ENCODE results near the gene TAS1R1. TPM values are rescaled to one million over a fixed set of nuclear protein-coding genes. Genes with fewer than 3 reads are reported as not detected.
A peak's percentile ranks its signal among the peaks of the same experiment; 100 is the strongest.
"Not testable (repeated sequence)": the region's sequence is repeated elsewhere in the genome, so short reads cannot be mapped to it uniquely, and the experiment has no call there.

Gene TAS1R1
- total RNA-seq, 1 donor: not detected

- peak in 1 of 3 donors; percentile 15 for DNase-seq (ENCODE audit: low read depth in 2 of 3, low spot score in 2 of 3)
These were observed 32.3 kb downstream of the TAS1R1 start for GRCh38 chr1:6587261-6588005.

- DNase-seq (ENCODE audit: low read depth in 2 of 3, low spot score in 2 of 3): peak in 1 of 3 donors; percentile 19
These were observed 33.2 kb downstream of the TAS1R1 start for GRCh38 chr1:6588128-6588892.

DNA sequence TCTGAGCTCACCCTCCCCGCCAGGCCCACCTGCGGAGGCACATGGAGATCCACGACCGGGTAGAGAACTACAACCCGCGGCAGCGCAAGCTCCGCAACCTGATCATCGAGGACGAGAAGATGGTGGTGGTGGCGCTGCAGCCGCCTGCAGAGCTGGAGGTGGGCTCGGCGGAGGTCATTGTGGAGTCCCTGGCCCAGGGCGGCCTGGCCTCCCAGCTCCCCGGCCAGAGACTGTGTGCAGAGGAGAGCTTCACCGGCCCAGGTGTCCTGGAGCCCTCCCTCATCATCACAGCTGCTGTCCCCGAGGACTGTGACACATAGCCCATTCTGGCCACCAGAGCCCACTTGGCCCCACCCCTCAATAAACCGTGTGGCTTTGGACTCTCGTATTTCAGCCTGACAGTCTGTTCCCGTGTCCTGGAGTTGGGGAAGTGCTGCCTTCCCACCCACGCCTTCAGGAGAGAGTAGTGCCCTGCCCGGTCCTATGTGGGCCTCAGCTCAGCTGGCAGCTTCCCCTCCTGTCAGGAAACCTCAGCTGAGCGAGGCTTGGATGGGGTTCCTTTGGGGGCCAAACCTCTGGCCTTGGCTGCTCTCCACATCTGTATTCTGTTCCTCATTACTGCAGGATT lies 33.9 kb downstream of the TAS1R1 start:
- DNase-seq (ENCODE audit: low read depth in 2 of 3, low spot score in 2 of 3): no peak

GRCh38 chr1:6590046-6590445 lies 34.9 kb downstream of the TAS1R1 start:
- DNase-seq (ENCODE audit: low read depth in 2 of 3, low spot score in 2 of 3): no peak

- DNase-seq (ENCODE audit: low read depth in 2 of 3, low spot score in 2 of 3): peak in 2 of 3 donors; percentile 68 to 72
These were observed 36.1 kb downstream of the TAS1R1 start for GRCh38 chr1:6591222-6591621.

- no peak for DNase-seq (ENCODE audit: low read depth in 2 of 3, low spot score in 2 of 3)
These were observed 36.5 kb downstream of the TAS1R1 start for GRCh38 chr1:6591644-6592043.

DNA sequence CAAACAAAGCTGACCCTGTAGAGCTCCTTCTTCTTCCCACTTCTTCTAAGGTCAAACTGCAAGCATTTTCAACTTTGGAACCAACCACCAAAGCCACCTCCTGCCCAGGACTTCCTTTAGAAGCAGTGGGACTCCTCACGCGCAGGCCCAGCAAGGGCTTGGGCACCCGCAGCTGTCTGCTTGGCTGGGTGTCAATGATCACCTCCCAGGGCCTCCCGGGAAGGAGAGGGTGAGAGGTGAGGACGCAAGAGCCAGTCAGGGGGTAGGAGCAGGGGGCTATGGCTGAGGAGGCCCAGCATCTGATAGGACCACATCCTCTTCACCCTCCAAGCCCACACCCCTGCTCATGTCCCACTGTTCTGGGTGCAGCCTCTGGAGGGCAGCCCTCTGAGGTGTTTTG lies 37.3 kb downstream of the TAS1R1 start:
- DNase-seq (ENCODE audit: low read depth in 2 of 3, low spot score in 2 of 3): no peak

- DNase-seq (ENCODE audit: low read depth in 2 of 3, low spot score in 2 of 3): no peak
These were observed 37.9 kb downstream of the TAS1R1 start for GRCh38 chr1:6592865-6593593.

GRCh38 chr1:6593810-6594209 lies 38.7 kb downstream of the TAS1R1 start:
- DNase-seq (ENCODE audit: low read depth in 2 of 3, low spot score in 2 of 3): no peak

DNA sequence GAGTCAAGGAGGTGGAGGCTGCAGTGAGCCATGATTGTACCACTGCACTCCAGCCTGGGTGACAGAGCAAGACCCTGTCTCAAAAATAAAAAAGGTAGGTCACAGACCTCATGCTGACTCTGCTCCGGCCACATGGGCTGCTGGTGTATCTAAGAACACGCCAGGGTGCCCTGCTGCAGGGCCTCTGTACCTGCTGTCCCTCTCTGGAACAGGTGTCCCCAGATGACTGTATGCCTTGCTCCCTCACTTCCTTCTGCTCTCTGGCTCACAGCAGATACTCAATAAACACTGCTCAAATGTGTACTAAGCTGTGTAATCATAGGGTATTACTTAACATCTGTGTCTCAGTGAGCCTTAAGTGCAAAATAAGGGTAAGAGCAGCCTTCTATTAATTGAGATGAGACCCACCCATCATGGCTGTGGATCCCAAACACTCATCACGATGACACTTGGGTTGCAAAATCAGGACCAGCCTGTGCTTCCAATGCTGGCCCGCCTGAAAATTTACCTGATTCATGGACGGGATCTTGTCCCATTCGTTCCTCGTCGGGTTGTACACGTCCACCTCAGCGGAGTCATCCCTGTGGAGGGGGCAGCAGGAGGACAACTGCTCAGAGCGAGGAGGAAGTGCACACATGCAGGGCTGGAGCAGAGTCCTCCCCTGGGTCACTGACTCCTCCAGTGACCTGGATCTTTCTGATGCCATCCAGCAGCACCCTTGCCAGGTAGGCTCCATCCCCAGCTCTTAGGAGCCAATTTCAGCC lies 40.1 kb downstream of the TAS1R1 start:
- no peak for DNase-seq (ENCODE audit: low read depth in 2 of 3, low spot score in 2 of 3)

- no peak for DNase-seq (ENCODE audit: low read depth in 2 of 3, low spot score in 2 of 3)
These were observed 41.2 kb downstream of the TAS1R1 start for GRCh38 chr1:6596351-6596750.

GRCh38 chr1:6596886-6597776 lies 42.0 kb downstream of the TAS1R1 start:
- no peak for DNase-seq (ENCODE audit: low read depth in 2 of 3, low spot score in 2 of 3)

DNA sequence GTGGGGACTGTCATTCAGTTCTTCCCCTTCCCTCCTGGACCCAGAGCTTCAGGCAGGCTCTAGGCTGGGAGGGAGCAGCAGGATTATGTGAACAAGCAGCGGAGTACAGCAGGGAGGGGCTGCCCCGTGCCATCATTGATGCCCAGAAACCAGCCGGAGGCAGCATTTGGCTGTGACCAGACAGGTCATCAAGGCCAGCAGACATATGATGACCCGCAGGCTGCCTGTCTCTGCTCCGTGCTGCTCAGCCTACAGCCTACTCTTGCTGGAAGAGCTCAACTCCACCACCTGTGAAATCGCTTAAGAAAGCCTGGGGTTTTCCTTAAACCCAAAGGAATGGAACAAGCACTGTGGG lies 42.6 kb downstream of the TAS1R1 start:
- no peak for DNase-seq (ENCODE audit: low read depth in 2 of 3, low spot score in 2 of 3)

- DNase-seq (ENCODE audit: low read depth in 2 of 3, low spot score in 2 of 3): peak in 2 of 3 donors; percentile 62 to 76
These were observed 44.3 kb downstream of the TAS1R1 start for GRCh38 chr1:6599141-6599975.

DNA sequence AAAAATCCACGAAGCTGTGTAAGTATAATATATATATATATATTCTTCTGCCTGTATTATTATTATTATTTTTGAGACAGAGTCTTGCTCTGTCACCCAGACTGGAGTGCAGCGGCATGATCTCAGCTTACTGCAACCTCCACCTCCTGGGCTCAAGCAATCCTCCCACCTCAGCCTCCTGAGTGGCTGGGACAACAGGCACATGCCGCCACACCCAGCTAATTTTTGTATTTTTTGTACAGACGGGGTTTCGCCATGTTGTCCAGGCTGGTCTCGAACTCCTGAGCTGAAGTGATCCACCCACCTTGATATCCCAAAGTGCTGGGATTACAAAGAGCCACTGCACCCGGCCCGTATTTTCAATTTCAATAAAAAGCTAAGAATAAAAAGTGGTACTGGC lies 44.9 kb downstream of the TAS1R1 start:
- not testable (repeated sequence) for DNase-seq (ENCODE audit: low read depth in 2 of 3, low spot score in 2 of 3)

- DNase-seq (ENCODE audit: low read depth in 2 of 3, low spot score in 2 of 3): no peak
These were observed 45.4 kb downstream of the TAS1R1 start for GRCh38 chr1:6600410-6601048.

DNA sequence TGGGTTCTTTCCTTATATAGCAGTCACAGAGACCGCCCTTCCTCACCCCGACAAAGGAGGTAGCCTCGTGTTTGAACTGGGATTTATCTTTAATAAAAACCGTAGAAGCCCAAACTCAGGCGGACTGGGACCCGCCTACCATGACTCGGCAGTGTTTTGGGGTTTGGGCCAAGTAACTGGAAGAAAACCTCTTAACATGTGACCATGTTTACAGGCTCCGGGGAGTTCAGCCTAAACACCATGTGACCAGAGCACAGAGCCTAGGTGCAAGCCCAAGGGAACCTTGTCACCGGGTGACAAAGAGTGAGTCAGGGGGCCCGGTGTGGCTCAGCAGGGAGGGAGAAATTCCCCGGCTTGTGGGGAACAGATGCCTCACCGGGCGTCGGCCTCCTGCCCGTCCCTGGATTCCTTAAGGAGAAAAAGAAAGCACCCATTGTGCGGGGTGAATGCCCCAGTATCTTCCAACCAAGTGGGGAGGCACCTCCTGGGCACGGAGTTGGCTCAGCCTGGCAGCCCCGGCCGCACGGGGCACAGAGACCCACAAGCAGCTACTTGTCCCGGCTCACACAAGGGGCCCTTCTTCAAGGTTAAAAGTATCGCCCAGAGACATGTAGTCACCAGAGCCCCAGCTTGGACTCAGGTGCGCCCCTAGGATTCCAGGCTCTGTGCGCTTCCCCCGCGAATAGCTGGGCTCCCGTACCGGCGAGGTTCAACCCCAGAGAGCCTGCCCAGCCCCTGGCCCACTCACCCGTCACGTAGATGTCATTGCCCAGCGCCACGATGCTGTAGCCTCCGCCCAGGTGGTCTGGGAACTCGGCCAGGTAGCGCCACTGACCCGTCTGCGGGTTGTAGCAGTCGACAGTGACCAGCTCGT lies 46.2 kb downstream of the TAS1R1 start:
- peak; percentile 39 to 91 (median 85) for DNase-seq (ENCODE audit: low read depth in 2 of 3, low spot score in 2 of 3)
